HepG2 (cell line): ENCODE data around the gene AIF1. TPM values are rescaled to one million over a fixed set of nuclear protein-coding genes. Genes with fewer than 3 reads are reported as not detected.

Experiments
- ADNP ChIP-seq: sonication (generic); formaldehyde crosslinking; IDR thresholded peaks from 2 replicates; pipeline ENCODE4 v1.4.0; 2020; ENCODE audit warnings: missing genetic modification reagents
- ARNTL ChIP-seq: sonication (generic); formaldehyde crosslinking; IDR thresholded peaks from 2 replicates; pipeline ENCODE4 v1.4.0; 2020; ENCODE audit warnings: mild to moderate bottlenecking, missing genetic modification reagents
- ATF4 ChIP-seq, 2 experiments: fragments of 450-650 bp in 1 of 2; sonication (generic) in 1 of 2; formaldehyde crosslinking; IDR thresholded peaks; 2 replicates each; pipeline versions ENCODE4 v1.5.0 to v1.8.0; 2020 to 2022; ENCODE audit warnings: mild to moderate bottlenecking in 1 of 2, missing genetic modification reagents in 1 of 2
- CREBL2 ChIP-seq: sonication (generic); formaldehyde crosslinking; IDR thresholded peaks from 2 replicates; pipeline ENCODE4 v1.8.1; 2023; ENCODE audit warnings: missing genetic modification reagents, mild to moderate bottlenecking, borderline replicate concordance
- HBP1 ChIP-seq: IDR thresholded peaks from 2 replicates; pipeline ENCODE4 v1.6.1; 2016; ENCODE audit warnings: low read depth, control low read depth
- HNRNPUL1 ChIP-seq: fragments of 200-400 bp; formaldehyde crosslinking; IDR thresholded peaks from 2 replicates; pipeline ENCODE4 v1.6.1; 2017; ENCODE audit warnings: low read depth, mild to moderate bottlenecking, low read length, moderate library complexity
- HOXA9 ChIP-seq: sonication (generic); formaldehyde crosslinking; IDR thresholded peaks from 2 replicates; pipeline ENCODE4 v1.8.1; 2022; ENCODE audit warnings: missing genetic modification reagents, mild to moderate bottlenecking, moderate library complexity, borderline replicate concordance
- NFIC ChIP-seq: IDR thresholded peaks from 2 replicates; pipeline ENCODE4 v1.6.1; 2012; ENCODE audit warnings: mild to moderate bottlenecking, low read length, inconsistent platforms
- NR0B2 ChIP-seq: sonication (generic); formaldehyde crosslinking; IDR thresholded peaks from 2 replicates; pipeline ENCODE4 v1.4.0; 2020; ENCODE audit warnings: mild to moderate bottlenecking, missing genetic modification reagents
- STAG1 ChIP-seq: sonication (generic); formaldehyde crosslinking; IDR thresholded peaks from 2 replicates; pipeline ENCODE4 v1.4.0; 2020; ENCODE audit warnings: missing genetic modification reagents
- THAP9 ChIP-seq: sonication (generic); formaldehyde crosslinking; IDR thresholded peaks from 2 replicates; pipeline ENCODE4; 2020; ENCODE audit warnings: missing genetic modification reagents, mild to moderate bottlenecking, borderline replicate concordance
- ZBTB26 ChIP-seq: IDR thresholded peaks from 2 replicates; pipeline ENCODE4 v1.6.1; 2016; ENCODE audit warnings: missing compliant biosample characterization, missing genetic modification reagents, borderline replicate concordance
- ZNF101 ChIP-seq: sonication (generic); formaldehyde crosslinking; IDR thresholded peaks from 2 replicates; pipeline ENCODE4 v1.4.0; 2020; ENCODE audit warnings: mild to moderate bottlenecking, low read depth, missing genetic modification reagents, borderline replicate concordance
- ZNF281 ChIP-seq: sonication (generic); formaldehyde crosslinking; IDR thresholded peaks from 2 replicates; pipeline ENCODE4 v1.4.0; 2020; ENCODE audit warnings: missing genetic modification reagents, borderline replicate concordance
- ZNF337 ChIP-seq: sonication (generic); formaldehyde crosslinking; IDR thresholded peaks from 2 replicates; pipeline ENCODE4 v1.5.1; 2020; ENCODE audit warnings: missing genetic modification reagents, low read depth, mild to moderate bottlenecking, borderline replicate concordance
- ZNF572 ChIP-seq: sonication (generic); formaldehyde crosslinking; IDR thresholded peaks from 2 replicates; pipeline ENCODE4 v1.5.1; 2020; ENCODE audit warnings: mild to moderate bottlenecking, missing genetic modification reagents
- polyA plus RNA-seq, 8 experiments: library from polyadenylated mRNA; depleted of rRNA in 3 of 8; stranded (reverse) in 7 of 8; unstranded in 1 of 8; fragments of >200 nt; fragmentation: Illumina TruSeq in 4 of 8; extraction: Trizol in 4 of 8; gene quantifications; 2 replicates each; pipeline versions ENCODE4 v1.2.1 to v1.2.3, GENCODE V29; 2011 to 2016; ENCODE audit warnings: low read depth in 4 of 8, missing spikeins in 1 of 8, mixed read lengths in 1 of 8; ENCODE audit not compliant: insufficient read depth in 1 of 8
- total RNA-seq, 5 experiments: library from RNA; depleted of rRNA; stranded (reverse); fragments of >200 nt; fragmentation: Illumina TruSeq; extraction: Trizol; gene quantifications; 2 replicates each; pipeline ENCODE4 v1.2.3, GENCODE V29; 2016; ENCODE audit warnings: low read depth in 1 of 5

The AIF1 gene
- total and polyA plus RNA-seq, 2 of the 13 experiments (the other 11 are each of a cell fraction or from before 2014, with no cell fraction given) = 1.5 TPM; not detected in 1

- TF ChIP-seq CREBL2 (CRISPR knock-in tag) = no peak
- no peak for TF ChIP-seq ZNF101 (CRISPR knock-in tag)
- TF ChIP-seq ZNF572 (CRISPR knock-in tag) = no peak
- peak; percentile 16; the same call in 1 of the 2 replicates for TF ChIP-seq HOXA9 (CRISPR knock-in tag)
- TF ChIP-seq ZNF337 = no peak
- TF ChIP-seq ADNP (CRISPR knock-in tag) = no peak
- TF ChIP-seq ZNF281 (CRISPR knock-in tag) = no peak
- TF ChIP-seq NR0B2 (CRISPR knock-in tag) = peak; percentile 14; the same call in 1 of the 2 replicates
- TF ChIP-seq HNRNPUL1 = no peak
- TF ChIP-seq THAP9 (CRISPR knock-in tag) = no peak
- no peak for TF ChIP-seq STAG1
- TF ChIP-seq ATF4 (CRISPR knock-in tag; IDR thresholded peaks at IDR 0.05) = no peak
- 0 out of 2 replicates have a peak, but pooled peaks have one; percentile 28 for TF ChIP-seq ARNTL
- no peak for TF ChIP-seq HBP1
- TF ChIP-seq NFIC = no peak
- peak; percentile 20; the same call in 1 of the 2 replicates for TF ChIP-seq ZBTB26 (CRISPR knock-in tag)
These were observed 44.8 kb downstream of the AIF1 start (continued) for GRCh38 chr6:31659649-31660380.
